Muscle layer of duodenum (tissue), 2 donors: Measurements from ENCODE around the gene SLC10A7.

Source experiments
- H3K27ac ChIP-seq: one replicate; pipeline ENCODE4 v1.7.0; 2013; ENCODE audit warnings: mild to moderate bottlenecking, low read length
- H3K27me3 ChIP-seq: one replicate; pipeline ENCODE4 v1.7.0; 2013; ENCODE audit warnings: low read depth, mild to moderate bottlenecking, control low read depth, low read length
- H3K36me3 ChIP-seq, 2 donors: one replicate each; pipeline ENCODE4 v1.7.0; 2013; ENCODE audit warnings: low read length in 2 of 2, control low read depth in 1 of 2, mild to moderate bottlenecking in 1 of 2; ENCODE audit not compliant: insufficient read depth in 2 of 2, control insufficient read depth in 1 of 2
- H3K4me1 ChIP-seq, 2 donors: one replicate each; pipeline ENCODE4 v1.7.0; 2013; ENCODE audit warnings: low read length in 2 of 2, mild to moderate bottlenecking in 2 of 2, control low read depth in 1 of 2, moderate library complexity in 1 of 2; ENCODE audit not compliant: insufficient read depth in 2 of 2, control insufficient read depth in 1 of 2
- H3K4me3 ChIP-seq, 2 donors: one replicate each; pipeline ENCODE4 v1.7.0; 2013; ENCODE audit warnings: low read length in 2 of 2, low read depth in 1 of 2, mild to moderate bottlenecking in 1 of 2
- H3K9me3 ChIP-seq, 2 donors: one replicate each; pipeline ENCODE4 v1.7.0; 2013; ENCODE audit warnings: low read length in 2 of 2, control low read depth in 1 of 2, mild to moderate bottlenecking in 1 of 2; ENCODE audit not compliant: control insufficient read depth in 1 of 2
- donor health status: healthy.

Gene SLC10A7

DNA sequence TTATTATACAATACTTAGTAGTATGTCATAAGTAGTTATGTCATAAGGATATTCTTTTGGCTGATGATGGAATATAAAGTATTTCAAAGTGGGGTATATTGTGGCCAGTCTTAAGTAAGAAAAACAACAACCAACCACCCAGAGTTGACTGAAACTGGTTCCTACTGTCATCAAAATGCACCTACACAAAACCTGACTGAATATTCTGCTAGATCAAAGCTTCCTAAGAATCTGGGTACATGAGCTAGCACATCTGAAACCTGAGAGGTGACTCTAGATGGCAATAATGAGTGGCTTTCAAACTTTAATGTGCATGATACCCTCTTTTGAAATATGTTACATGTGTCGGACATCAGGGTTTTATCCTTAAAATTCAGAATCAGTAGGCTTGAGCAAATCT, 247.0 kb downstream of the SLC10A7 start:
- Histone ChIP-seq H3K27me3 (no peaks in the 10 kb centered on the region), H3K27ac (no peak overlapping the region), H3K4me1 (no peaks in the 10 kb centered on the region), H3K4me3 (no peak overlapping the region), H3K36me3 (no peaks in the 10 kb centered on the region), H3K9me3 (no peaks in the 10 kb centered on the region)

DNA sequence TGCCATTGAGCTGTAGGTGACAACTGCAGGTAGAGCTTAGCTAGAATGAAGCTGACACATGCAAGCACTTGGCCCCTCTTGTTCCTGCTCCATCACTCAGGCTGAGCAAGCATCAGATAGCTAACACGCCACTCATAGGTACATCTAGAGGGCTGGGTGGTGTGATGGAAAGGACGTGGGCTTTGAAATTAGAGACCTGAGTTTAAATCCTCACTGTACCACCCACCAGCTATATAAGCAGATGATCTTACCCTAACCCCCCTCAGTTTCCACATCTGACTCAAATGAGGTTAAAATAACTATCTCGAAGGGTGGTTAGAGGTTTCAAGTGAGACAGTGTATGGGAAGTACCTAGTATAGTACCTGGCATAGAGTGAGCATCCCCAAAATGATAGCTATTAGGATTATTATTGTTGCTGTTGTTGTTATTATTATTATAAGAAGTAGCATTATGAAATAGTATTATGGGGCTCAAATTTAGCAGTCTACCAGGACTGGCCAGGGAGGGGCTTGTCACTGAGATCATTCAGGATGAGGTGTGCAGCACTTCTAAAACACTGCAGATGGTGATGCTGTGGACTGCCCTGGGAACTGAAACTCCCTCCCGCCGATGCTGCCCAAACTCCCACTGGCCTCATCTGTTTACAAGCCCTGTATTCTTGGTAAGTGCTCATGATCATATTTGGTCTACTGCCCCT, 248.4 kb downstream of the SLC10A7 start:
- H3K27ac ChIP-seq, result no peak overlapping the region
- H3K4me1 ChIP-seq, result no peaks in the 10 kb centered on the region
- no peak overlapping the region for H3K4me3 ChIP-seq
- H3K36me3 ChIP-seq, result no peaks in the 10 kb centered on the region
- no peaks in the 10 kb centered on the region for H3K27me3 ChIP-seq
- H3K9me3 ChIP-seq, result no peaks in the 10 kb centered on the region

DNA sequence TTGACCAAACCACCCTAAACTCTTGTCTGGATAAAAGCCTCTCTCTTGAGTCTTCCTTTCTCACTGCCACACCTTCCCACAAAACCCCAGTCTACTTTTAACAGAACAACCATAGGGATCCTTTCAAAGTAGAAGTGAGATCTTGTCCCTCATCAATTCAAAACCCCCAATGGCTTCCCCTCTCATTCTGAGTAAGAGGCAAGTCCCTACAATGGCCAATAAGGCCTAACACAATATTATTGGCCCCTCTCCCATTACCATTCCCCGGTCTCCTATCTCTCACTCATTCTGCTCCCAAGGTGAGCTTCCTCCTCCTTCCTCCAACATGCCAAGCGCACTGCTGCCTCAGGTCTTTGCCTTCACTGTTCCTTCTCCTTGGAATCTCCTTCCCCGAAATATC, 250.3 kb downstream of the SLC10A7 start:
- H3K36me3 ChIP-seq, result no peaks in the 10 kb centered on the region
- H3K27ac ChIP-seq, result no peak overlapping the region
- no peaks in the 10 kb centered on the region for H3K4me1 ChIP-seq
- no peak overlapping the region for H3K4me3 ChIP-seq
- no peaks in the 10 kb centered on the region for H3K27me3 ChIP-seq
- no peaks in the 10 kb centered on the region for H3K9me3 ChIP-seq

DNA sequence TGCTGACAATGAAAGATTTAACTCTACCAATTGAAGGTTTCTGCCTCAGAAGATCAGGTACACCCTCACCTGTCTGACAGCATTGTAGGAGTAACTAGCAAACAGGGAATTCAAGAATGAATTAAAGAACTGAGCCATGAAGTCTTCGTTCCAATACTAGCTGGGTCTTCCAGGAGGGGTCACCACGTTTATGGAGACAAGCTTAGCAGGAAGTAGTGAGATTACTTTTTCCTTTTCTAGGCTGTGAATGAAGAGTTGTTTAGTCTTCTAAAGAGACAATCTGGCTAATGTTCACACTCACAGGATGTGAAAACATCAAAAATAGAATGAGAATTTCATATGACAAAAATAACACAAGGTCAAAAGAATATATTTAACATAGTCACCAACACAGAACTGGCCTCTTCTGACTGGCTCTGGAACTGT, 252.5 kb downstream of the SLC10A7 start:
- H3K27ac ChIP-seq, result no peak overlapping the region
- H3K9me3 ChIP-seq, result no peaks in the 10 kb centered on the region
- H3K4me3 ChIP-seq, result no peak overlapping the region
- no peaks in the 10 kb centered on the region for H3K36me3 ChIP-seq
- H3K27me3 ChIP-seq, result no peaks in the 10 kb centered on the region
- H3K4me1 ChIP-seq, result no peaks in the 10 kb centered on the region

DNA sequence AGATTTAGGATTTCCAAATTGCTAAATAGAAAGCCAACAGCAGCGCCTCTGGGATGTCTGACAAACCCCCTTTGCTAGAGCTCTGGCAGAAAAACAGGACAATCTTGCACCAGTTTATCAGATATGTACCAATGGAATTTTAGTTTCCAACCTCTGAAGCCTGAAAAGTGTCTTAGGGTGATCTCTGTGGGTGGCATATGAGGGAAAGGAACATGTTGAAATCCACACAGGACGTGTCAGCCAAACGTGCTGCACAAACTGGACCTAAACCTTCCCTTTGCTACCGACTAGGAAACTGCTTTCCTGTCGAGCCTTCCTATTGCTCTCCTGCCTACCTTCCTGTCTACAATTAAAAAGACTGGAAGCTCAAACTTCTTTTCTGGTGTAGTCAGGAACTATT, 253.9 kb downstream of the SLC10A7 start:
- Histone ChIP-seq H3K27me3 (no peaks in the 10 kb centered on the region), H3K9me3 (no peaks in the 10 kb centered on the region), H3K36me3 (peaks cover 0 to 3% of the 10 kb centered on the region in 2 donors), H3K4me3 (no peak overlapping the region), H3K4me1 (no peaks in the 10 kb centered on the region), H3K27ac (no peak overlapping the region)

DNA sequence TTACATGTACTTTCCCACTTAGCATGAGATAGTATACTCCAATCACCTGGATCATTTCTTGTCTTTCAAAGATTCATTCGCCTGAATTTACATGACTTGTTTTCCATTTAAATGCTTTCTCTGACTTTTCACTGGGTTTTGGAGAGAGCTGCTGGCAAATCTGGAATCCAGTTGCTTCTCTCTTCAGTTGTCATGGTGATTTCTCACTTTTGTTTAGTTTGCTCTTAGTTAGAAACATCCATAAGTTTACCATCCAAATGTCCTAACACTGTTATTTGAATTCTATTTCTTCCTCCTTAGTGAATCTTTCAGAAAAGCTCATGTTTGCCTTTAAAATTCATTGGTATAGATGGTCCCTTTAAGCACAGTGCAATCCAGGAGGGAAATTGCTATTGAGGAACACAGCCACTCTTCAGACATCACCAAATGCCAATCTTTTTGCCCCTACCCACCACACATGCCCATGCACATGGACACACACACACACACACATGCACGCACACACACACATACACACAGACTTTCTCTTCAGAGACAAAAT, 255.7 kb downstream of the SLC10A7 start:
- H3K4me1 ChIP-seq, result no peaks in the 10 kb centered on the region
- H3K9me3 ChIP-seq, result no peaks in the 10 kb centered on the region
- no peak overlapping the region for H3K4me3 ChIP-seq
- peaks cover 0 to 5% of the 10 kb centered on the region in 2 donors for H3K36me3 ChIP-seq
- no peaks in the 10 kb centered on the region for H3K27me3 ChIP-seq
- H3K27ac ChIP-seq, result no peak overlapping the region

DNA sequence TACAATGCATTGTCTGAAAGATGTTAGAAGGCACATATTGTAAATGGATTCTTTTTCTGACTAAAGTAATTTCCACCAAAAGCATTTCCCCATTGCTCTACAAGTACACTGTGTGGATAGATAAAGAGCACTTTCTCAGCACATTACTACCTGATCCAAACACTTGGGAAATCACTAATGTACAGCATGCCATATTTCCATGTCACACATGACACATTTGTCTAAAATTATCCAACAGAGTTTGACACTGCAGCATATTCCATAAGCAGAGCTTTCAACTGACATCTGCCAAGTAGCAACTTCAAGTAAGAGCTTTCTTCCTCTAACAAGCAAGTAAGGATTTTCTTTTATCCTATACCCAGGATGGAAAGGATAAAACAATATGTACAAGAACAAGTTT, 257.9 kb downstream of the SLC10A7 start:
- Histone ChIP-seq H3K4me3 (no peak overlapping the region), H3K9me3 (no peaks in the 10 kb centered on the region), H3K27ac (no peak overlapping the region), H3K36me3 (peaks cover 0 to 12% of the 10 kb centered on the region in 2 donors), H3K27me3 (no peaks in the 10 kb centered on the region), H3K4me1 (no peaks in the 10 kb centered on the region)

DNA sequence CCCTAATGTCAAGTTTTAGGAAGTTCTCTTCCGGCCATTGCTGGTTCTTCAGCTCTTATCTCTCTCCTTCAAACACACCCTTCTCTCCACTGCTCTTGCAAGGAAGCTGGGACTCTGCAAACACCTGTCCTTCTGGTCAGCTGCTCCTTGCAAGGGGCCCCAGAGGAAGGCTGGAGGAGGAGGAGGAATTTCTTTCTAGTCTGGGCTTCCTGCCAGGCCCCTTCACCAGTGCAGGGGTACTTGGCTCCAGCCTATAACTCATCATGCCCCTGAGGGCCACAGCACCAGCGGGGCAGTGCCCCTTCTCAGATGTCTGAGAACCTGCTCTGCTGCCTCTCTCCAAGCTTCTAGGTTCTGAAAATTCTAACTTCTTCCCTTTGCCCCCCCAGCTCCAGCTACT, 260.7 kb downstream of the SLC10A7 start:
- no peaks in the 10 kb centered on the region for H3K9me3 ChIP-seq
- no peaks in the 10 kb centered on the region for H3K4me1 ChIP-seq
- peaks cover 0 to 12% of the 10 kb centered on the region in 2 donors for H3K36me3 ChIP-seq
- no peaks in the 10 kb centered on the region for H3K27me3 ChIP-seq
- H3K27ac ChIP-seq, result no peak overlapping the region
- H3K4me3 ChIP-seq, result no peak overlapping the region

DNA sequence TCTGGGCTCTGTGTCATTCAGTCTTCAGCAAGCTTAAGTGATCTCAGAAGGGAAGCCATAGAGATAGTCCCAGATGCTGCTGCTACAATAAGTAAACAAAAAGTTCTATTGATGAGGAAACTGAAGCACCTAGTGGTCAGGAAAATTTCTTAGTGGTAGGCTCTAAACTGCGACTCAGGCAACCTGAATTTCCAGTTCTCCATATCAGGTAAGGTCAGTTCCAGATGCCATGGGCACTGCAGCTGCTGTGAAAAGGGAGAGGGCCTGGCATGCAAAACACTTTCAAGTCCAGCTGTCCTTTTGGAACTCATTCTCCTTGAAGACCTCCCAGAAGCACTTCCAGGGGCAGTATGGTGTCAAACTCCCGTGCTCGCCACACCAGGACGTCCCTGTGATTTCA, 261.2 kb downstream of the SLC10A7 start:
- no peaks in the 10 kb centered on the region for H3K4me1 ChIP-seq
- H3K9me3 ChIP-seq, result no peaks in the 10 kb centered on the region
- H3K27me3 ChIP-seq, result no peaks in the 10 kb centered on the region
- H3K36me3 ChIP-seq, result peaks cover 0 to 12% of the 10 kb centered on the region in 2 donors
- H3K4me3 ChIP-seq, result no peak overlapping the region
- H3K27ac ChIP-seq, result no peak overlapping the region

DNA sequence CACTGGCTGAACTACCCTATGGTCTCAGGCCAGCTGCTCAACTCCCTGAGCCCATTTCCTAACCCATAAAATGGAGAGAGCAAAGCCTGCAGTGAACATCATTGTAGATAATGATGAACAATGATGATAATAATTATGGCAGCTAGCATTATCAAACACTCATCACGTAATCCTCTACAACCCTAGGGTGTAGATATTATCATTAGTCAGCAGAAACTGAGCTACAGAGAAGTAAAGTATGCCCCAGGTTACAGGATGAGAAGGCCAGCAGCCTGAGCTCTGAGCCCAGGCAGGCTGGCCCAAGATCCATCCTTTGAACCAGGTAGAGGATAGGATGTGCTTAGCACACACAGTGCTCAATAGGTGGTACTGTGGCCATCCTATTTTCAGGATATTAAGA, 264.2 kb downstream of the SLC10A7 start:
- Histone ChIP-seq H3K9me3 (no peaks in the 10 kb centered on the region), H3K36me3 (peaks cover 0 to 7% of the 10 kb centered on the region in 2 donors), H3K27ac (no peak overlapping the region), H3K27me3 (no peaks in the 10 kb centered on the region), H3K4me3 (no peak overlapping the region), H3K4me1 (no peaks in the 10 kb centered on the region)

DNA sequence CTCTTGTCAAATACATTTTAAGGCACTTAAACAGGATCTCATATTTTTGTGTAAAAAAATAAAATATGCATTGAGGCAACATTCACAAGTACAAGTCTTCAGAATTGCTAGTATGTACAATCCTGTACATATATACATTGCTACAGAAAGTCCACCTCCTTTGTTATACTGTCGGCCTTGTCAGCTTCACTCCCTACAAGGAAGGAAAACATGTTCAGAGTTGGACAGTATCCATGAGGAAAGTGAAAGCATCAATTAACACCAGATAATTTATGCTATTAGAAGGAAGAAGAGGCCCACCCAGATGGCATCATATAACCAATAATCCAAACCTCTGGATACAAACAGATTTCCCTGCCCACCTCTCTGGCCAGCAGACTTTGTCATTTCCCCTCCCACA, 265.4 kb downstream of the SLC10A7 start:
- no peaks in the 10 kb centered on the region for H3K4me1 ChIP-seq
- peaks cover 0 to 7% of the 10 kb centered on the region in 2 donors for H3K36me3 ChIP-seq
- no peaks in the 10 kb centered on the region for H3K27me3 ChIP-seq
- no peaks in the 10 kb centered on the region for H3K9me3 ChIP-seq
- no peak overlapping the region for H3K27ac ChIP-seq
- no peak overlapping the region for H3K4me3 ChIP-seq

DNA sequence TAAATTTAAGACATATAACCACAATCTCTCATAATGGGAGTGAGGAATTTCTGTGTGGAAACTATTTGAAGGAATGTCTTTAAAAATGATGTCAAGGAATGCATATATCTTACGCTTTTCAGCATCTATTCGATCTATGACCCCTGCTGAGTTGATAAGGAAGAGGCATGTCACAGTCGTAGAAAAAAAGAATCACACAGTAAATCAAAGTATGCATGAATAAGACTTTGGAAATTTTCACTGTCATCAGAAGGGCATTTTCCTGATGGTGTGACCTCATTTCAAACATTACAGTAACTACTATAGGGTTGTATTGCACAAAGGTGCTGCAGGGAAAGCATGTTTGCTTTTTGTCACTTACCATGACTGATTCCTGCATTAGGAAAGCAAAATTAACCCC, 265.9 kb downstream of the SLC10A7 start:
- no peaks in the 10 kb centered on the region for H3K27me3 ChIP-seq
- H3K27ac ChIP-seq, result no peak overlapping the region
- no peak overlapping the region for H3K4me3 ChIP-seq
- H3K9me3 ChIP-seq, result no peaks in the 10 kb centered on the region
- H3K4me1 ChIP-seq, result no peaks in the 10 kb centered on the region
- H3K36me3 ChIP-seq, result peaks cover 0 to 6% of the 10 kb centered on the region in 2 donors
